Measurements from ENCODE around the gene QPCTL. TPM values are rescaled to one million over a fixed set of nuclear protein-coding genes. Genes with fewer than 3 reads are reported as not detected.

Gene QPCTL
- total and polyA plus RNA-seq, 9 of the 15 experiments (the other 6 are each of a cell fraction or from before 2014, with no cell fraction given), result 0.99 to 31.3 (median 12.7) TPM

GRCh38 chr19:45693106-45693788 lies 781 bp downstream of the QPCTL start (continued):
- TF ChIP-seq ZNF449 (CRISPR knock-in tag; IDR thresholded peaks at IDR 0.05) (no peak), BMI1 (IDR thresholded peaks at IDR 0.05; ENCODE audit: low read length) (no peak), RBM34 (IDR thresholded peaks at IDR 0.05; ENCODE audit: borderline replicate concordance, insufficient read depth, low read length) (no peak), JUND (IDR thresholded peaks at IDR 0.05; ENCODE audit: borderline replicate concordance, low read depth, low read length) (0 out of 2 replicates have a peak, but pooled peaks have one; percentile 4), JUND (tag; IDR thresholded peaks at IDR 0.05; ENCODE audit: borderline replicate concordance, low read depth, low read length) (0 out of 3 replicates have a peak, but pooled peaks have one; percentile 33), ZBTB49 (CRISPR knock-in tag; IDR thresholded peaks at IDR 0.05; ENCODE audit: borderline replicate concordance) (no peak), ZNF518B (CRISPR knock-in tag; IDR thresholded peaks at IDR 0.05) (no peak), KDM2B (CRISPR knock-in tag; IDR thresholded peaks at IDR 0.05) (no peak), VEZF1 (CRISPR knock-in tag; IDR thresholded peaks at IDR 0.05) (peak; percentile 76), ARID3B (CRISPR knock-in tag; IDR thresholded peaks at IDR 0.05; ENCODE audit: borderline replicate concordance) (no peak), HDAC2 (IDR thresholded peaks at IDR 0.05) (no peak), PHB (CRISPR knock-in tag; IDR thresholded peaks at IDR 0.05) (no peak), ATF3 (IDR thresholded peaks at IDR 0.05) (no peak), ATF3 (CRISPR knock-in tag; conservative IDR thresholded peaks at IDR 0.05) (no peak), NR3C1 (CRISPR knock-in tag; IDR thresholded peaks at IDR 0.05) (no peak)

All from K562 (cell line).